OCI-LY3 (cell line): Measurements from ENCODE around the gene LMNA.
A peak's percentile ranks its signal among the peaks of the same experiment; 100 is the strongest.

ENCODE experiments used
- H2AFZ ChIP-seq: fragments of 200-600, 300-600 bp; shearing (Covaris generic); 2 replicates; pipeline ENCODE4 v1.6.0; 2014; ENCODE audit warnings: antibody characterized with exemption, low read depth, low read length
- H3K27ac ChIP-seq: fragments of 200-600, 300-600 bp; sonication (generic); 2 replicates; pipeline ENCODE4 v1.5.1; 2014; ENCODE audit warnings: mild to moderate bottlenecking, low read length, moderate library complexity, mixed read lengths
- H3K27me3 ChIP-seq: fragments of 200-600, 300-600 bp; sonication (generic); 2 replicates; pipeline ENCODE4 v1.6.1; 2014; ENCODE audit warnings: low read depth, low read length, mixed read lengths
- H3K36me3 ChIP-seq: fragments of 200-600, 300-600 bp; sonication (generic); replicated peaks from 2 replicates; pipeline ENCODE3; 2014; ENCODE audit warnings: low read depth, low read length, mixed read lengths
- H3K4me1 ChIP-seq: fragments of 300-600, 200-600 bp; sonication (generic); 2 replicates; pipeline ENCODE4 v1.6.1; 2014; ENCODE audit warnings: low read length, mixed read lengths
- H3K4me2 ChIP-seq: fragments of 200-600, 300-600 bp; sonication (generic); 2 replicates; pipeline ENCODE4 v1.6.1; 2014; ENCODE audit warnings: low read length, mixed read lengths
- H3K4me3 ChIP-seq: fragments of 300-600, 200-600 bp; sonication (generic); 2 replicates; pipeline ENCODE4 v1.5.1; 2014; ENCODE audit warnings: antibody characterized with exemption, mild to moderate bottlenecking, low read length, moderate library complexity
- H3K79me2 ChIP-seq: fragments of 300-600, 200-600 bp; shearing (Covaris generic); 2 replicates; pipeline ENCODE4 v1.6.1; 2014; ENCODE audit warnings: mild to moderate bottlenecking, low read length, mixed read lengths
- H3K9ac ChIP-seq: fragments of 300-600, 200-600 bp; shearing (Covaris generic); 2 replicates; pipeline ENCODE4 v1.6.0; 2014; ENCODE audit warnings: mild to moderate bottlenecking, low read length, moderate library complexity
- H3K9me3 ChIP-seq: fragments of 200-600, 300-600 bp; shearing (Covaris generic); 2 replicates; pipeline ENCODE4 v1.6.1; 2014; ENCODE audit warnings: low read length, mixed read lengths; ENCODE audit not compliant: insufficient read depth
- H4K20me1 ChIP-seq: fragments of 200-600, 300-600 bp; sonication (generic); 2 replicates; pipeline ENCODE4 v1.6.1; 2016; ENCODE audit warnings: low read length, mixed read lengths; ENCODE audit not compliant: insufficient read depth
- CTCF ChIP-seq: fragments of 200-600, 300-600 bp; sonication (generic); IDR thresholded peaks from 2 replicates; pipeline ENCODE4 v1.5.1; 2014; ENCODE audit warnings: antibody characterized with exemption, low read length, low read depth
- EZH2phosphoT487 ChIP-seq: fragments of 200-600 bp; shearing (Covaris generic); IDR thresholded peaks from 2 replicates; pipeline ENCODE4 v1.6.1; 2018; ENCODE audit warnings: antibody characterized with exemption, mixed run types, low read depth

Gene LMNA

GRCh38 chr1:156079762-156080161 is 34.7 kb upstream of the LMNA start:
- Histone ChIP-seq H3K9me3 (no peaks in the 10 kb centered on the region), H3K9ac (no peak overlapping the region), H3K27ac (no peak overlapping the region), H3K79me2 (no peaks in the 10 kb centered on the region), H3K27me3 (peaks cover 19% of the 10 kb centered on the region), H4K20me1 (no peaks in the 10 kb centered on the region), H2AFZ (no peak overlapping the region), H3K4me1 (peaks cover 19% of the 10 kb centered on the region), H3K4me3 (no peak overlapping the region), H3K4me2 (no peak overlapping the region), H3K36me3 (no peaks in the 10 kb centered on the region)
- TF ChIP-seq EZH2phosphoT487 (no peak), CTCF (no peak)

GRCh38 chr1:156080241-156080862 is 34.2 kb upstream of the LMNA start:
- peaks cover 19% of the 10 kb centered on the region for H3K4me1 ChIP-seq
- TF ChIP-seq EZH2phosphoT487 (no peak), CTCF (no peak)
- no peak overlapping the region for H3K4me3 ChIP-seq
- no peak overlapping the region for H2AFZ ChIP-seq
- H3K36me3 ChIP-seq: no peaks in the 10 kb centered on the region
- no peaks in the 10 kb centered on the region for H3K79me2 ChIP-seq
- no peaks in the 10 kb centered on the region for H3K9me3 ChIP-seq
- peaks cover 25% of the 10 kb centered on the region for H3K27me3 ChIP-seq
- no peak overlapping the region for H3K4me2 ChIP-seq
- H3K9ac ChIP-seq: no peak overlapping the region
- no peak overlapping the region for H3K27ac ChIP-seq
- no peaks in the 10 kb centered on the region for H4K20me1 ChIP-seq

GRCh38 chr1:156080863-156081179 is 33.7 kb upstream of the LMNA start:
- Histone ChIP-seq H3K9ac (no peak overlapping the region), H4K20me1 (no peaks in the 10 kb centered on the region), H3K4me3 (peak overlapping the region; percentile 28; the same call in 1 of the 2 replicates), H3K36me3 (no peaks in the 10 kb centered on the region), H3K27ac (no peak overlapping the region), H3K9me3 (no peaks in the 10 kb centered on the region), H2AFZ (no peak overlapping the region), H3K4me2 (peak overlapping the region; percentile 41), H3K79me2 (no peaks in the 10 kb centered on the region), H3K27me3 (peaks cover 28% of the 10 kb centered on the region), H3K4me1 (peaks cover 19% of the 10 kb centered on the region)
- TF ChIP-seq CTCF (no peak), EZH2phosphoT487 (no peak)

GRCh38 chr1:156081180-156081916 is 33.2 kb upstream of the LMNA start:
- H3K9ac ChIP-seq: peak overlapping the region; percentile 58
- peaks cover 34% of the 10 kb centered on the region for H3K27me3 ChIP-seq
- TF ChIP-seq CTCF (no peak), EZH2phosphoT487 (no peak)
- no peaks in the 10 kb centered on the region for H3K36me3 ChIP-seq
- peak overlapping the region; percentile 86; the same call in 1 of the 2 replicates for H2AFZ ChIP-seq
- no peaks in the 10 kb centered on the region for H3K9me3 ChIP-seq
- peak overlapping the region; percentile 84 for H3K4me2 ChIP-seq
- peak overlapping the region; percentile 81 for H3K4me3 ChIP-seq
- H4K20me1 ChIP-seq: no peaks in the 10 kb centered on the region
- no peak overlapping the region for H3K27ac ChIP-seq
- peaks cover 19% of the 10 kb centered on the region for H3K4me1 ChIP-seq
- no peaks in the 10 kb centered on the region for H3K79me2 ChIP-seq
